Osteoblast (primary cell): Measurements from ENCODE around the gene HTRA2. TPM values are rescaled to one million over a fixed set of nuclear protein-coding genes. Genes with fewer than 3 reads are reported as not detected.

Experiments
- DNase-seq: peaks from one replicate; pipeline ENCODE4 v3.0.0; 2011; ENCODE audit warnings: low spot score, mixed read lengths; ENCODE audit not compliant: insufficient read length; ENCODE audit errors: missing footprints
- H2AFZ ChIP-seq: 2 replicates; pipeline ENCODE4 v1.6.0; 2011; ENCODE audit warnings: mild to moderate bottlenecking, low read length
- H3K27ac ChIP-seq: 2 replicates; pipeline ENCODE4 v1.5.1; 2011; ENCODE audit warnings: mild to moderate bottlenecking, low read depth, low read length, moderate library complexity
- H3K27me3 ChIP-seq: 2 replicates; pipeline ENCODE4 v1.6.0; 2012; ENCODE audit warnings: mild to moderate bottlenecking, control low read depth, inconsistent platforms, low read length, moderate library complexity; ENCODE audit not compliant: insufficient read depth
- H3K36me3 ChIP-seq: 2 replicates; pipeline ENCODE4 v1.5.1; 2011; ENCODE audit warnings: mild to moderate bottlenecking, low read length, control low read depth, moderate library complexity; ENCODE audit not compliant: insufficient read depth
- H3K4me1 ChIP-seq: 2 replicates; pipeline ENCODE4 v1.5.1; 2011; ENCODE audit warnings: mild to moderate bottlenecking, low read length, control low read depth, moderate library complexity; ENCODE audit not compliant: insufficient read depth
- H3K4me2 ChIP-seq: 2 replicates; pipeline ENCODE4 v1.6.0; 2011; ENCODE audit warnings: mild to moderate bottlenecking, low read length; ENCODE audit not compliant: insufficient read depth
- H3K4me3 ChIP-seq: fragments of 200-600 bp; sonication (generic); 3 replicates; pipeline ENCODE4 v1.5.1; 2012; ENCODE audit warnings: mild to moderate bottlenecking, low read length, inconsistent platforms; ENCODE audit not compliant: insufficient read depth
- H3K79me2 ChIP-seq: 2 replicates; pipeline ENCODE4 v1.6.0; 2012; ENCODE audit warnings: mild to moderate bottlenecking, low read length, control low read depth, inconsistent platforms; ENCODE audit not compliant: insufficient read depth
- H3K9me3 ChIP-seq: 2 replicates; pipeline ENCODE4 v1.5.1; 2011; ENCODE audit warnings: low read depth, low read length, control low read depth
- H4K20me1 ChIP-seq: 2 replicates; pipeline ENCODE4 v1.6.0; 2012; ENCODE audit warnings: mild to moderate bottlenecking, low read length, control low read depth; ENCODE audit not compliant: insufficient read depth
- CTCF ChIP-seq: IDR thresholded peaks from 2 replicates; pipeline ENCODE4 v1.5.1; 2011; ENCODE audit warnings: mild to moderate bottlenecking, low read depth, low read length, moderate library complexity; ENCODE audit errors: extremely low read depth
- total RNA-seq: library from RNA; depleted of rRNA; stranded (reverse); fragments of >200 nt; gene quantifications from 2 replicates; pipeline ENCODE4 v1.2.3, GENCODE V29; 2012

The HTRA2 gene
- total RNA-seq, 1 donor, result 51.8 TPM

GRCh38 chr2:74496997-74497776 lies 32.5 kb upstream of the HTRA2 start:
- Histone ChIP-seq H3K9me3 (no peaks in the 10 kb centered on the region), H3K4me3 (no peak overlapping the region), H3K36me3 (peaks cover 21% of the 10 kb centered on the region), H3K79me2 (no peaks in the 10 kb centered on the region), H3K4me1 (peaks cover 19% of the 10 kb centered on the region), H3K27ac (no peak overlapping the region), H3K4me2 (peak overlapping the region; percentile 84), H4K20me1 (no peaks in the 10 kb centered on the region), H3K27me3 (no peaks in the 10 kb centered on the region), H2AFZ (peak overlapping the region; percentile 65)
- TF ChIP-seq CTCF, result no peak
- peak; percentile 30 for DNase-seq

- Histone ChIP-seq H3K4me2 (peak overlapping the region; percentile 84), H3K27me3 (no peaks in the 10 kb centered on the region), H3K36me3 (peaks cover 13% of the 10 kb centered on the region), H3K9me3 (no peaks in the 10 kb centered on the region), H3K4me3 (peak overlapping the region; percentile 75), H3K79me2 (peaks cover 4% of the 10 kb centered on the region), H4K20me1 (no peaks in the 10 kb centered on the region), H3K4me1 (peaks cover 19% of the 10 kb centered on the region), H3K27ac (no peak overlapping the region), H2AFZ (peak overlapping the region; percentile 65)
- peak; percentile 71 for DNase-seq
- TF ChIP-seq CTCF, result no peak
Measured at GRCh38 chr2:74497777-74498499, 31.8 kb upstream of the HTRA2 start.

GRCh38 chr2:74498500-74499266 lies 31.1 kb upstream of the HTRA2 start:
- TF ChIP-seq CTCF, result no peak
- DNase-seq, result peak; percentile 93
- Histone ChIP-seq H3K4me1 (peaks cover 19% of the 10 kb centered on the region), H3K79me2 (peaks cover 8% of the 10 kb centered on the region), H2AFZ (peak overlapping the region; percentile 76), H3K27ac (no peak overlapping the region), H3K4me3 (peak overlapping the region; percentile 75), H3K36me3 (peaks cover 6% of the 10 kb centered on the region), H3K27me3 (no peaks in the 10 kb centered on the region), H4K20me1 (no peaks in the 10 kb centered on the region), H3K4me2 (peak overlapping the region; percentile 84), H3K9me3 (no peaks in the 10 kb centered on the region)
